HG02970 (cell line): ENCODE measurements around the gene SHOC2.
"Not testable (repeated sequence)": the region's sequence is repeated elsewhere in the genome, so short reads cannot be mapped to it uniquely, and the experiment has no call there.

ENCODE experiments used
- ATAC-seq: cut with Tn5 transposase; IDR thresholded peaks from one replicate; pipeline ENCODE4 v1.9.1; 2021; ENCODE audit warnings: mild to moderate bottlenecking, moderate library complexity, moderate number of reproducible peaks; ENCODE audit not compliant: unreplicated experiment, low FRiP score

SHOC2 gene

DNA sequence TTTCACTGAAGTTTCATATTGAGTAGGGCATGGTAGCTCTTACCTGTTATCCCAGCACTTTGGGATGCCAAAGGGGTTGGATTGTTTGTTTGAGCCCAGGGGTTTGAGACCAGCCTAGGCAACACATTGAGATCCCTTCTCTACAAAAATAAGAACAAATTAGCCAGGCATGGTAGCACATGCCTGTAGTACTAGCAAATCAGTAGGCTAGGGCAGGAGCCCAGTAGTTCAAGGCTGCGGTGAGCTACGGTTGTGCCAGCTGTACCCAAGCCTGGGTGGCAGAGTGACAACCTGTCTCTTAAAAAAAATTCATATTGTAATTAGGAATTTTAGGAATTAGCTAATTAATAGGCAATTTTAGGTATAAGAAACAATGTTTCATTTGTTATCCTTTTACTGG, 18.4 kb upstream of the SHOC2 start:
- ATAC-seq = no peak

DNA sequence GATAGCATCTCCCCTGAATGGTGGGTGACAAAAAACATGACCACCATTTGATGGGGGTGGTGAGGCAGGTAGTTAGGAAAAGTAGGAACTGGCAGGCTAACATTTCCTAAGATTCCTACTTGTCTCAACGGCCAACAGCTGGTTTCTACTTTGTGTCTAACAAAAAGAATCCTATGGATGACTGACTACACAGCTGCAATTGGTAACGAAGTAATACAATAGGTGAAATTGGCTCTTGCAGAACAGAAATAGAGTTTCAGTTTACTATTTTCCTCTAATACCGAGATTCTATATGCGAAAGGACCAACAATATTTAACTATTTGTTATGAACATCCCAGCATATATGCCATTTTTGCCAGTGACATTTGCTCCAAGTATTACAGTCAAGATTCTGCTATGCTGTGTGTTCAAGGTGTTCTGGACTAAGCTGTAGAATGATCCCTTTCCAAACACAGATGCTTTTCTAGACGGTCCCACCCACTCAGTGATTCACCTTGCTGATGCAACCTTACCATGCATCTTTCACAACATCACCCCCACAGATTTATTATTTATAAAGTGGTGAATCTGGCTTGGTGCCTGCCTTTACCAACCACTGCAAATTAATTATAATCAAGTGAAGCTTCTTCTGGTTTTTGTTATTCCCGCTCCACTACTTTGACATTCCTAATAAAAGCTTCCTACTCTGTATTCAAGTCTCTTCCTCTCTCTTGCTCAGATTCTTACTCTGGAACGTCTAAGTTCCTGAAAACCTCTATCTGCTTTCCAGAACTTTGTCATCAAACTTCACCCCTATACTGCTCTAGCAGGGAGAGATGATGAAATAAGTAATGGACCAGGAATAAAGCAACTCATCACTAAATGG, 17.2 kb upstream of the SHOC2 start:
- no peak for ATAC-seq

DNA sequence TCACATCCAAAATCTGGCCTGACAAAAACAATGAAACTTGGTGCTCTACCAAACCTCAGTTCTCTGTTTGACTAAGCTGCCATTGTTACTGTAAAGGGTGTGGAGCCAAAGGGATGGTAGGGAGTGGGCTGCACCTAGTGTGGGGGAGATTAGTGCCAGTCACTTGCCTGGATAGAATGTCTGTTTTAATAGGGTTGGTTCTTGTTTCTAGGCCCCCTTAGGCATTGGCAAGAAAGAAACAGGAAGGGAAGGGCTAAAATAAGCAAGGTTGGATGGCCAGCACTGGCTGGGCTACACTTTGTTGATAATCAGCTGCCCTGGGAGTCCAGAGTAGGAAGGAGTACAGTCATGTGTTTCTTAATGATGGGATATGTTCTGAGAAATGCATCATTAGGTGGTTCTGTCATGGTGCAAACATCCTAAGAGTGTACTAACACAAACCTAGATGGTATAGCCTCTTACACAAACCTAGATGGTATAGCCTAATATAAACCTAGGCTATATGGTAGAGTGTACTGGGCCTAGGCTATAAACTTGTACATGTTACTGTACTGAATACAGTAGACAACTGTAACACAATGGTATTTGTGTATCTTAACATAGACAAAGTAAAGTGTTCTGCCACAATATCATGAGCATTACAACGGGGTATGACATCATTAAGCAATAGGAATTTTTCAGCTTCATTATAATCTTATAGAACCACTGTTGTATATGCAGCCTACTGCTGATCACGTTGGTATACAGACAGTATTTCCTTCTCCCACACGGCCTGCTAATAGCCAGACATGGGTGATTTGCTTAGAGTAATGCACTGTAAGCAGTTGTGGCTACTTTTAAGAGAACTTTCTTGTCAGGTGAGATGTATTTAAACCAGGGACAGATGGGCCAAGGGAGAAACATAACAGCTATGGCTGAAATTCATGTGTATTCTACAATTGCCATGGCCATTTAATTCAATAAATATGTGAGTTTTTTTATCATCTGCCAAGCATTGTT, 15.8 kb upstream of the SHOC2 start:
- no peak for ATAC-seq

DNA sequence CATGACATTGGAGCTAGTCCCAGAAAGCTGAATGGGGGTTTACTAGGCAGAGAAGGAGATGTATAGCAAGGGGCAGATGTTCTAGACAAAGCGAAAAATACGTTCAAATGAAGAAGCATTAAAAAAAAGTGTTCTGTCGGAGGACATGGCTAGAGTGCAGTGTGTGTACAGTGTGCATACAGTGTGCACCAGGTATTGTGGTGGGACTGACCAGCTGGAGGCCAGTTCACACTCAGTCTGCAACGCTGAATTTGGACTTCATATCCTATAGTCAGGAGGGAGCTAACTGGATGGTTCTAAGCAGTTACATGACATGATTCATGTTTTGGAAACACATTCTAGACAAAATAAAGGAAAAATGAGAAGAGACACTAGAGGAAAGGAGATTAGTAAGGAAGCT, 9.3 kb upstream of the SHOC2 start:
- no peak for ATAC-seq

DNA sequence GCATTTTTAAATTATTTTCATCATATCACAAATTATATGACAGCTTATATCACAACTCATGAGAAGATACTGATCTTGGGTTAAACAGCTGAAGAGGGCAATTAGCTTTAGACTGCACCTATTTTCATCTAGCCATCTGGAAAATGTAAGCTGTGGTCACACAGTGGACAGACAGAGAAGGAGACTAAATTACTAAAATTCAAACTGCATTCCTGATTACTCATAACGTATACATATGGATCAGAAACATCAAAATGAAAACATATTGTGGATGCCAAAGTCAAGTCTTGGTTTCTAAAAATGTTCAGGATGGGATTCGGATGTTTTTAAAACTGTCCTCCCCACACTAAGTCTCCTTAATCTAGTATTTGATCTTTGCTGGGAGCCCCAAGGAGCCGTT, 7.0 kb upstream of the SHOC2 start:
- no peak for ATAC-seq

DNA sequence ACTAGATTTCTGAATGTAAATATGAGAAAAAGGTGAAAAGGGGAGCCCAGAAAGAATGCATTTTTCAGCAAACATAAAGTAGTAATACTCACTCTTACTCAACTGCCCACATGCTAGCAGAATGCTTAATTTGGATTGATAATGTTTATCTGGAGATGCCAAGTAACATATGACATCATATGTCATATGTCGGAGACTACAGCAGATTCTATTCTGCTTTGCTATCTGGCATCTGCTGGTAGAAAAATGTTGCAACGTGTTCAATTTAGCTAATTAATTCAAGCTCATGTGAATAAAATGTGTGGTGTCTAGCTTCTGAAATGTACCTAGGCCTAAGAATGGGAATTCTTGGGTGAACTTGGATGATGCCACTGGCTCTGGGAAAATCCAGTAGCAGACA, 5.0 kb upstream of the SHOC2 start:
- ATAC-seq = no peak

DNA sequence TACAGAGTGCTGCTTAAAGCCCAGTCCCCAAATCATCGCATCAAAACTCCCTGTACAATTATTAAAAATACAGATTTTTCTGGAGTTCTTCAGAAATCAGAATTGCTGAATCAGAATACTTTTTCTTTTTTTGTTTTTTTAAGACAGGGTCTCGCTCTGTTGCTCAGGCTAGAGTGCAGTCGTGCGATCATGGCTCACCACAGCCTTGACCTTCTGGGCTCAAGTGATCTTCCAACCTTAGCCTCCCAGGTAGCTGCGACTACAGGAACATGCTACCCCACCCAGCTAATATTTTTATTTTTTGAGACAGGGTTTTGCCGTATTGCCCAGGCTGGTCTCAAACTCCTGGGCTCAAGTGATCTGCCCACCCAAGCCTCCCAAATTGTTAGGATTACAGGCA, 4.4 kb upstream of the SHOC2 start:
- ATAC-seq = no peak

DNA sequence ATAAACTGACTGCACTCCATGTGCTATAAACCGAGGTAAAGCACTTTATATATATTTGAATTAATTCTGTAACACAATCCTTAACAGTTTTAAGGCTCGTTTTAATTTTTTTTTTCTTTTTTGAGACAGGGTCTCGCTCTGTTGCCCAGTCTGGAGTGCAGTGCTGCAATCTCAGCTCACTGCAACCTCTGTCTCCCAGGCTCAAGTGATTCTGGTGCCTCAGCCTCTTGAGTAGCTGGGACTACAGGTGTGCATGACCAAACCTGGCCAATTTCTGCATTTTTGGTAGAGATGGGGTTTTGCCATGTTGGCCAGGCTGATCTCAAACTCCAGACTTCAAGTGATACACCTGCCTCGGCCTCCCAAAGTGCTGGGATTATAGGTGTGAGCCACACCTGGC, 3.8 kb upstream of the SHOC2 start:
- ATAC-seq = not testable (repeated sequence)

DNA sequence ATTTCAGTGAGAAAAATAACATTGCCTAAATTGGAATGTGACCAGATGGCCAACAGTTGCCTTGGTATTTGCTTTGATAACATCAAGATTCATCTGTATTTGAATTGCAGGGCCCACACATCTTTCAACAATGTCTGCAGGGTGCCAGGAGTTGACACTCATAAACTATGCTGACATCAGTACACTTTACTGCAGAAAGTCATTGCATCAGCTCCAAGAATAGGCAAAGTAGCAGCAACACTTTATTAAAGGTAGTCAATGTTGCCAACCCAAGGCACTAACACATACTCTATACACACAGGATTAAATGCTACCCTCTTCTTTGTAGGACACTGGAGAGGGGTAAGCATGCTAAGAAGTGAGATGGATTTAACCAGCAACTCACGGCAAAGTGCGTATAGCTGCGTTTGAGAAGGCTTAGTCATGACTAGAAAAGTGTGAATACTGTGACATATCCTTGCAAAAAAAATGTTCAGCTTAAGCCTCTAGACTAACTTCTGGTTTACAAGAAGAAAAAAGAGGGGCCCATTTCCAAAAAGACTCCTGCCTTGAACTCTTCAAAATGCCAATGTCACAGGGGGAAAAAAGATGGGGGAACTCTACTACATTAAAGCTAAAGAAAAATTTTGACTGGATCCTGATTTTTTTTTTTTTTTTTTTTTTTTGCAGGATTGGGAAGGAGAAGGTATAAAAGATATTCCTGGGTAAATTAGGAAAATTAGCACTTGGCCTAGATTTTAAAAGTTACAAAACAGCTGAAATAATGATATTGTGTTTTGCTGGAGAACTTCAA, 2.7 kb upstream of the SHOC2 start:
- ATAC-seq = no peak

DNA sequence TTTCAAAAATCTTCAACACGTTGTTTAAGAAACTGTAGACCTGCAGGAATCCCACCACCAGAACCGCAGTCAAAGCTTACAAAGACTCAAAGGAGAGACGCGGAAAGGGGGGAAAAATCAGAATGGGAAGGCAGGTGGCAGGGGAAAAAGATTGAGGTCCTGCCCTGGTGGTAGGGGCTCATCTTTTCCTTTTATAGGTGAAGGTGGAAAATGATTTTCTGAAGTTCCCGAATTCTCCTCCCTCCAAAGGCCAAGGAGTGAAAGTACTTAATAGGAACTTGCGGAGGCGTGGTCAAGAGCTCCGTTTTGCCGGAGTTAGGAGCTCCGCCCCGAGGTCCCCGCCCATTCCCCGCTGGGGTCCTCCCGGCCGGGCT, 1.1 kb upstream of the SHOC2 start:
- no peak for ATAC-seq

DNA sequence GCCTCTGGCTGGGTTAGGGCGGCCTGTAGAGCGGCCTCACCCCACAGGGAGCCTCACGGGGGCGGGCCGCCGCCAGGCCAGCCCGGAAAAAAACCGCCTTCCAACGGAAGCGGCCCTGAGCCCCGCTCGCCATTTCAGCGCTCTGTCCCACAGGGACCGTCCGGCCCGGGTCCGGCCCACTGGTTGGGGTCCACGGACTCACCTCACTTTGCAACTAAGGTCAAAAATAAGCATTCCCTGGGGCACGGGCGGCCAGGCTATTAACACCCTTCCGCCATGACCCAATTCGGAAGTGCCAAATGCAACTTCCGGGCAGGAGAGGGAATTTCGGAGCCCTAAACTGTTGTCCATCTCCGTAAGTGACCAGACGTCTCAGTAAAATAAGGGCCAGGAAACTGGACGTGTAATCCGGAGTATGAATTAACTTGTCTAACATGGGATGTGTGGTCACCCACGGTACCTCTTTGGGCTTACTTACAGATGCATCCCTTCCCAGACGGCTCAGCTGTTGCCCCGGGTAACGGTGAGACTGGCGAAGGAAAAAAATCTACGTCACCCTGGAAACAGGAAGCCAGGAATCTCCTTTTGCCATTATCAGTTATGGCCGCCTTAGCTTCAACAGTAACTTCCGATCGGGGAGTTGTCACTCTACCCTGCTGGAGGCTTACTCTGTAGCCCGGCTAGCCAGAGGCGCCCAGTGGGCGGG, 608 bp upstream of the SHOC2 start, which contains the start of gene BBIP1:
Gene BBIP1, minus strand, starts transcription at position 538 of the 706 bp plus-strand sequence. CDS start 1,023 bp downstream, outside the sequence.
- peak; percentile 90 for ATAC-seq

DNA sequence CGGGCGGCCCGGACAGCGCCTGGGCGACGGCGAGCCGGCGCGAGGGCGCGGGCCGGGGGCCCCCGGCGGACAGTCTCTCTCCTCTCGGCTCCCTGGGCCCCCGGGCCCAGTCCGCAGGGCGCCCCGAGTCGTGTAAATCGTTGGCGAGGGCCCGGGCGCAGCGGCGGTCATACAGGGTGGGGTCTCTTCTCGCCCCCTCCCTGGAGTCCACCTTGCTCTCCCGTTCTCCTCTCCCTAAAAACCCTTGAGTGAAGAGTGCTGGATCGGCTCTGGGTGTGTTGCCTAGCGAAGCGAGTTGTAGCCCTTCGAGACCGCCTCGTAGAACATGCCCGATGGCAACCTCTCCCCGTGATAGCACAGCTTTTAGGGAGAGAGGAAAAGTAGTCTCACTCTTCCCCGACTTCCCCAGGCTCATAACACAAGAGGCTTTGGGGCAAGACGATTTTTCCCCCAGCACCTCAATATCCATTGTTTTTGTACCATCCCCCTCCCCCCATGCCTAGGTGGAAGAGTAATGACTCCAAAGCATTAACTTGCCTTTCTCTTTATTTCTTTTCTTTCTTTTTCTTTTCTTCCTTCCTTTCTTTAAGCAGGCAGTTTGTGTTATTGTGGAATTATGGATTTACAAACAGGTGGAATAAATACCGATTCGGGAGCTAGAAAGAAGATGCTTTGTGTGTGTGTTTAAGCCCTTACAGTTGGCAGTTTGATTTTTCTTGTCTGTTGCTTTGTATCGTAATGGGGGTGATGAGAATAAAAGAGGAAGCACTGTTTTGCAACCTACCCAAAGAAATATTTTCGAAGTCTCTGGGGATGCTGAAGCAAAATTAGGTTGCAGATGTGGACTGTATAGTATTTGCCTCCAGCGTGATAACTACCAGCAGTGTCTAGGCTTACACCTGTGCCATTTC, 822 bp downstream of the SHOC2 start:
- ATAC-seq = peak; percentile 16

DNA sequence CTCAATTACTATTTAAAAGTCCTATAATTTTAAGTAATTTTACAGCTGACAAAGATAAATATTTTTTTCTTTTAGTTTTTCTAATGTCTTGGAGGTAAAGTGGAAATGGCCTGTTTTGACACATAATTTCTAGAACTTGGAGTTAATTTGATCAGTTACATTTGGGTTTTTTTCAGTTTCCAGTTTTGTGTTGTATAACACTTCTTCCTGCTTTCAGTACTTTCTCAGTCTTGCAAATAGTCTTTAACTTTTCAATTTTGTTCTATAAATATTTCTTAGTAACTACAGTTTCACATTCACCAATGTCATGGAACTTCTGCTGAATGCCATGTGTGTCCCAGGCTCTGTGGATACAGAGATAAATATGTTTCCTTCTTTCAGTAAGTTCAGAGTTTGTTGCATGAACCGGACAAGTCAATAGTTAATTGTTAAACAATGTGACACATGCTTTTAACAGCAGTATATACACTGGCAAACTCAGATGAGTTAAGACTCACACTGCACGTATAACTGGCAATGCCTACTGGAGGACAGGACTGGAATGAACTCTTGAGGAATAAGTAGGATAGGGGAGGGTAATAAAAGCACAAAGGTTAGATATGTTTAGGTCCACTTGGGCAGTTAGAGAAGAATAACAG, 4.6 kb downstream of the SHOC2 start:
- ATAC-seq = no peak

DNA sequence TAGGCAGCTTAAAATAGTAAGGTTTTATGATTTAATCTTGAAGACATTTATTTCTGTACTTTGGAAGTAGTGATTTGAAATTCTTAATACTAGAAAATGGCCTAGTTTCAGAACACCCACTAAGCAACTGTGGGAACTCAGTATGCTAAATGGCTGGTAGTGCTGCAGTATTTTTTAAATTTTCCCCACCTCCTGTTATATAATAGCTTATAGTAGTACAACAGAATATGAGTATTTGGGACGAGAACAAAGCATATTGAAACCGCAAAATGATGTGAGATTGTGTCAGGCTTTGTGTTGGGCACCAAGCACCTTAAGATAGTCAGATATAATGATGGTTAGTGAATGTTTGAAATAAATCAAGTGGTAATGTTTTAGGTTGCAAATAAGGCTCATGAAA, 8.1 kb downstream of the SHOC2 start:
- ATAC-seq = no peak

DNA sequence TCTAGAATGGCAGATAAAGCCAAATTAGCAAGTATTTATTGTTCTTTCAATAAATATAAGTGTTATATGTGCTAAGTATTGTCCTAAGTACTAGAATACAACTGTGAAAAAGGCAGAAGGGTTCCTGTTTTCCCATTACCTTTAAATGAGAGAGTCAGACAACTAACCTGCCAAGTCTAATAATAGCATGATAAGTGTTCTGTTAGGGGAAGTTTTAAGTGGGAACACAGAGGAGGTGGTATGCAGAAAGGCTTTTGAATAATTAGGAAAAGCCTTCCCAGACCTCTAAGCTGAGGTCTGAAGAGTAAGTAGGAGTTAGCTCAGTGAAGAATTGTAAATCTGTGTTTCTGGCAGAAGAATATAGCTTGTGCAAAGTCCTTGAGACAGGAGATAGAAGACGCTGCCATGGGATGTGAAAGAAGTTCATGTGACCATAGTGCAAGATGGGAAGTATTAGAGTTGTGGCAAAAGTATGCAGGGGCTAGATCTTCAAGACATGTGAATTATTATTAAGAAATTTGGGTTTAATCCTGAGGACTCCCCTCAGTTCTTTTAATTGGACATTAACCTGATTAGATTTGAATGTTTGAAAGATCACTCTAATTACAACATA, 12.5 kb downstream of the SHOC2 start:
- ATAC-seq = no peak

DNA sequence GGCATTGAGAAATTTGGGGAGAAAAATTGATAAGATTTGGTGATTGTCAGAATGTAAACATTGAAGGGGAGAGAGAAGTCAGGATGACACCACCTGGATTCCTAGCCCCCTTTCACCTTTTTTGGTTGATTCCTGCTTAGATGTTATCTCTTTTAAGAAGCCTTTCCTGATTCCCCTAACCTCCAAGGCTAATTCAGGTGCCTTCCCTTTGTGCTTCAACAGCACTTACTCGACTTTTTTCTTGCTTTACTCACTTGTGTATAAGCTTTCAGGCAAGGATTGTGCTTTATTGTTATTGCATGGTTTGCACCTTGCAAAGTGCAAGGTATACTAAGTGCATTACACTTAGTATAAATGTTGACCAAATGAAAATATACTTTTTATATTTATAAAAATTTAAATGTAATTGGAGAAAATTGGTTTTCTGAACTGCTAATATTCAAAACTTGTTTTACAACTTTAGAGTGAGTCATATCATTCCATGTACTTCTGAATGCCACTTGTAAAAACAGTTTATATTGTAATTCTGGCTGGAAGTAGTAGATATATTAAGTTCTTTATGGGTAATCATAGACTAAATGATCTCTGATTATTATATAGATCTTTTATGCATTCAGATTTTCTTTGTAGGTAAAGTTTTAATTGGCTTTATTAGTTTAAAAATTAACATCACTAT, 13.2 kb downstream of the SHOC2 start:
- no peak for ATAC-seq

DNA sequence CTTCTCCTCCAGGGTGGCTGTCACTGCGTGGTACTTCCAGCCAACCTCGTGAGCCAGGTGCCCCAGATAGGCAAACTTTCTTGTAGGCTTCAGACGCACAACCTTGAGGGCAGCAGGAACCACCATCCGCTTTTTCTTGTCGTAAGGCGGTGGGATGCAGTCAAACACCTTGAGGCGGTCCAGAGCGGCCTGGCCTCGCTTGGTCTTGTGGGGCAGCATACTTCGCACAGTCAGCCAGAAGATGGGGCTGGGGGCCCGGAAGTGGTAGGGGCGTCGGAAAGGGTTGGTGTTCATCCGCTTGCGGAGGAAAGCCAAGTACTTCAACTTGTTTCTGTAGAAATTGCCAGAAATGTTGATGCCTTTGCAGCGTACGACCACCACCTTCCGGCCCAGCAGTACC, 17.4 kb downstream of the SHOC2 start:
- no peak for ATAC-seq
